H9 (cell line): ENCODE results near the gene EGFL6. TPM values are rescaled to one million over a fixed set of nuclear protein-coding genes. Genes with fewer than 3 reads are reported as not detected.

Source experiments
- DNase-seq: peaks from one replicate; pipeline ENCODE4 v3.0.0-alpha.2; 2017
- H2AFZ ChIP-seq: one replicate; pipeline ENCODE4 v1.6.1; 2013; ENCODE audit warnings: mild to moderate bottlenecking, low read length, control low read depth, moderate library complexity
- H2AK5ac ChIP-seq: 2 replicates; pipeline ENCODE4 v1.6.1; 2013; ENCODE audit warnings: low read length, control low read depth, mixed read lengths; ENCODE audit not compliant: insufficient read length
- H2BK120ac ChIP-seq: one replicate; pipeline ENCODE4 v1.6.1; 2013; ENCODE audit warnings: low read depth, mild to moderate bottlenecking, low read length, control low read depth, inconsistent platforms; ENCODE audit not compliant: poor library complexity, severe bottlenecking
- H2BK12ac ChIP-seq: 2 replicates; pipeline ENCODE4 v1.6.1; 2013; ENCODE audit warnings: low read length, control low read depth, mixed read lengths, low read depth; ENCODE audit not compliant: insufficient read length
- H2BK15ac ChIP-seq: 2 replicates; pipeline ENCODE4 v1.6.1; 2013; ENCODE audit warnings: low read depth, low read length, control low read depth
- H2BK20ac ChIP-seq: one replicate; pipeline ENCODE4 v1.6.1; 2013; ENCODE audit warnings: low read depth, mild to moderate bottlenecking, low read length, control low read depth, inconsistent platforms; ENCODE audit not compliant: poor library complexity, severe bottlenecking
- H2BK5ac ChIP-seq: 2 replicates; pipeline ENCODE4 v1.6.1; 2013; ENCODE audit warnings: low read length, control low read depth, mixed read lengths; ENCODE audit not compliant: insufficient read length
- H3K14ac ChIP-seq: 2 replicates; pipeline ENCODE4 v1.6.1; 2013; ENCODE audit warnings: low read length, control low read depth; ENCODE audit not compliant: insufficient read depth
- H3K18ac ChIP-seq: 2 replicates; pipeline ENCODE4 v1.6.1; 2013; ENCODE audit warnings: low read depth, mild to moderate bottlenecking, mixed read lengths, low read length, control low read depth; ENCODE audit not compliant: insufficient read length
- H3K23ac ChIP-seq: 2 replicates; pipeline ENCODE4 v1.6.1; 2013; ENCODE audit warnings: low read length, control low read depth, mixed read lengths, low read depth; ENCODE audit not compliant: insufficient read length
- H3K23me2 ChIP-seq: 2 replicates; pipeline ENCODE4 v1.6.1; 2013; ENCODE audit warnings: low read depth, mild to moderate bottlenecking, mixed read lengths, low read length, control low read depth; ENCODE audit not compliant: insufficient read length, poor library complexity, severe bottlenecking
- H3K27ac ChIP-seq: 2 replicates; pipeline ENCODE4 v1.5.1; 2013; ENCODE audit warnings: low read length, control low read depth, mixed read lengths, low read depth; ENCODE audit not compliant: insufficient read length
- H3K27me3 ChIP-seq: 2 replicates; pipeline ENCODE4 v1.6.1; 2013; ENCODE audit warnings: low read length, control low read depth, inconsistent platforms; ENCODE audit not compliant: insufficient read depth
- H3K4ac ChIP-seq: 2 replicates; pipeline ENCODE4 v1.6.1; 2013; ENCODE audit warnings: low read depth, mild to moderate bottlenecking, control low read depth, inconsistent platforms, low read length, moderate library complexity
- H3K4me1 ChIP-seq: 2 replicates; pipeline ENCODE4 v1.6.1; 2013; ENCODE audit warnings: low read length, control low read depth, inconsistent platforms; ENCODE audit not compliant: insufficient read depth
- H3K4me2 ChIP-seq: 2 replicates; pipeline ENCODE4 v1.6.1; 2013; ENCODE audit warnings: low read length, control low read depth, mixed read lengths; ENCODE audit not compliant: insufficient read length, insufficient read depth
- H3K56ac ChIP-seq: 2 replicates; pipeline ENCODE4 v1.6.1; 2013; ENCODE audit warnings: low read depth, mild to moderate bottlenecking, mixed read lengths, low read length, control low read depth; ENCODE audit not compliant: insufficient read length
- H3K79me1 ChIP-seq: 2 replicates; pipeline ENCODE4 v1.6.1; 2013; ENCODE audit warnings: low read depth, mild to moderate bottlenecking, moderate library complexity, low read length, control low read depth, inconsistent platforms; ENCODE audit not compliant: insufficient read depth, poor library complexity, severe bottlenecking
- H3K79me2 ChIP-seq: 2 replicates; pipeline ENCODE4 v1.6.1; 2013; ENCODE audit warnings: low read length, control low read depth, inconsistent platforms; ENCODE audit not compliant: insufficient read depth
- H3K9ac ChIP-seq: 2 replicates; pipeline ENCODE4 v1.6.1; 2013; ENCODE audit warnings: low read length, control low read depth, mixed read lengths; ENCODE audit not compliant: insufficient read length; ENCODE audit errors: extremely low read depth
- H3K9me3 ChIP-seq: one replicate; pipeline ENCODE4 v1.6.1; 2013; ENCODE audit warnings: low read depth, low read length, inconsistent platforms; ENCODE audit not compliant: control insufficient read depth
- H3T11ph ChIP-seq: one replicate; pipeline ENCODE4 v1.6.1; 2013; ENCODE audit warnings: mild to moderate bottlenecking, low read length, control low read depth, inconsistent platforms
- H4K20me1 ChIP-seq: one replicate; pipeline ENCODE4 v1.6.1; 2013; ENCODE audit not compliant: control insufficient read depth, insufficient read length, insufficient read depth
- H4K5ac ChIP-seq: 2 replicates; pipeline ENCODE4 v1.6.1; 2013; ENCODE audit warnings: low read depth, mild to moderate bottlenecking, mixed read lengths, low read length, control low read depth; ENCODE audit not compliant: insufficient read length
- H4K8ac ChIP-seq: replicated peaks from 2 replicates; pipeline ENCODE4 v1.6.1; 2013; ENCODE audit warnings: low read length, control low read depth, mixed read lengths, low read depth; ENCODE audit not compliant: insufficient read length
- H4K91ac ChIP-seq: 2 replicates; pipeline ENCODE4 v1.6.1; 2013; ENCODE audit warnings: low read depth, mild to moderate bottlenecking, moderate library complexity, mixed read lengths, low read length, control low read depth; ENCODE audit not compliant: insufficient read length
- H3K27ac Mint-ChIP-seq, 3 experiments: 2 replicates in 2 of 3; 3 replicates in 1 of 3; pipeline ENCODE4 v1.8.0; 2020 to 2021; ENCODE audit warnings: mixed read lengths in 3 of 3, mild to moderate bottlenecking in 1 of 3, moderate library complexity in 1 of 3
- H3K27me3 Mint-ChIP-seq: 2 replicates; pipeline ENCODE4 v1.8.0; 2021; ENCODE audit warnings: low read depth, mild to moderate bottlenecking, moderate library complexity, mixed read lengths
- H3K36me3 Mint-ChIP-seq, 3 experiments: 2 replicates in 2 of 3; 3 replicates in 1 of 3; pipeline ENCODE4 v1.8.0; 2020 to 2021; ENCODE audit warnings: low read depth in 3 of 3, mixed read lengths in 3 of 3; ENCODE audit not compliant: insufficient read depth in 1 of 3
- H3K4me1 Mint-ChIP-seq, 2 experiments: 2 replicates each; pipeline ENCODE4 v1.8.0; 2020; ENCODE audit warnings: mixed read lengths in 2 of 2
- H3K4me3 Mint-ChIP-seq, 2 experiments: 2 replicates in 1 of 2; 3 replicates in 1 of 2; pipeline ENCODE4 v1.8.0; 2020 to 2021; ENCODE audit warnings: mild to moderate bottlenecking in 2 of 2, mixed read lengths in 2 of 2, moderate library complexity in 1 of 2
- H3K9me3 Mint-ChIP-seq, 2 experiments: 2 replicates in 1 of 2; 3 replicates in 1 of 2; pipeline ENCODE4 v1.8.0; 2020; ENCODE audit warnings: mild to moderate bottlenecking in 2 of 2, mixed read lengths in 2 of 2, moderate library complexity in 1 of 2
- WGBS: extraction: QIAGEN DNeasy Blood & Tissue Kit; methylation state at CpG from one replicate; pipeline ENCODE4 v1.1.7; 2013; ENCODE audit warnings: missing lambda C conversion rate, low lambda C conversion rate, mixed read lengths; ENCODE audit not compliant: insufficient read length; ENCODE audit errors: extremely low coverage; 5-methylcytosine and 5-hydroxymethylcytosine counted together
- total RNA-seq: library from RNA; stranded (reverse); gene quantifications from 2 replicates; pipeline ENCODE4 v1.2.1, GENCODE V29; 2021
- TF ChIP-seq, protein P1 (sequence below): fragments of 200-600 bp; sonication (generic); conservative IDR thresholded peaks from 3 replicates; pipeline ENCODE4 v1.8.0; 2021; ENCODE audit warnings: antibody characterized with exemption, mild to moderate bottlenecking

Gene EGFL6
- total RNA-seq, 1 experiment from 2014 or later, result 0.94 TPM

DNA sequence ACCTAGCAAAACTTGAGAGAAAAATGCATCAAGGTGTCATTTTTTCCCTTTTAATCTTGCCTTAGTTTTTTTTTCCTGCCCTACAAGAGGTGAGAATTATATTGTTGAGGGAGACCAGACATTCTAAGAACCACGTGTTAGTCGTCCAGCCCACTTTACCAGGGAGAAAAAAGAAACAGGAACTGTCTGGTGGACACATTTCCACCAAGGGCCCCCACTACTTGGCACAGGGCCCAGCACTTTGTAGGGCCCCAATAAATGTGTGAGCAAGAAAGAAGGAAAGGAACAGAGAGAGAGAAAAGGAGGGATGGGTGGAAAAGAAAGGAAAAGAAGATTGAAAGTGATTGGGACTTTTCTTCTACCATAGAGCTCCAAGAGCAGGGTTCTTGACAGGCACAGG is 3.9 kb upstream of the EGFL6 start:
- Histone ChIP-seq H3K18ac (no peak overlapping the region), H3T11ph (no peak overlapping the region), H4K91ac (no peak overlapping the region), H3K27ac (no peak overlapping the region), H3K79me1 (no peaks in the 10 kb centered on the region), H3K4me2 (no peak overlapping the region), H2AK5ac (no peak overlapping the region), H4K20me1 (no peaks in the 10 kb centered on the region), H3K9ac (no peak overlapping the region), H4K8ac (no peak overlapping the region), H3K9me3 (no peaks in the 10 kb centered on the region), H2BK5ac (no peak overlapping the region), H3K56ac (no peak overlapping the region), H2BK120ac (no peak overlapping the region), H2BK15ac (no peak overlapping the region), H3K4ac (no peak overlapping the region), H3K14ac (no peak overlapping the region), H3K23ac (no peak overlapping the region), H2AFZ (no peak overlapping the region), H2BK12ac (no peak overlapping the region), H3K23me2 (peaks cover 5% of the 10 kb centered on the region), H4K5ac (no peak overlapping the region), H3K27me3 (peaks cover 14% of the 10 kb centered on the region), H3K79me2 (no peaks in the 10 kb centered on the region), H3K4me1 (0 out of 2 replicates have a peak, but pooled peaks cover 1% of the 10 kb centered on the region), H2BK20ac (no peak overlapping the region)
- Mint-ChIP-seq H3K4me1 (peaks cover 13 to 14% of the 10 kb centered on the region in 2 experiments), H3K27ac (no peak overlapping the region), H3K27me3 (peaks cover 32% of the 10 kb centered on the region), H3K36me3 (no peaks in the 10 kb centered on the region), H3K4me3 (no peak overlapping the region), H3K9me3 (peaks cover 19 to 26% of the 10 kb centered on the region in 2 experiments)
- TF ChIP-seq, protein P1, sequence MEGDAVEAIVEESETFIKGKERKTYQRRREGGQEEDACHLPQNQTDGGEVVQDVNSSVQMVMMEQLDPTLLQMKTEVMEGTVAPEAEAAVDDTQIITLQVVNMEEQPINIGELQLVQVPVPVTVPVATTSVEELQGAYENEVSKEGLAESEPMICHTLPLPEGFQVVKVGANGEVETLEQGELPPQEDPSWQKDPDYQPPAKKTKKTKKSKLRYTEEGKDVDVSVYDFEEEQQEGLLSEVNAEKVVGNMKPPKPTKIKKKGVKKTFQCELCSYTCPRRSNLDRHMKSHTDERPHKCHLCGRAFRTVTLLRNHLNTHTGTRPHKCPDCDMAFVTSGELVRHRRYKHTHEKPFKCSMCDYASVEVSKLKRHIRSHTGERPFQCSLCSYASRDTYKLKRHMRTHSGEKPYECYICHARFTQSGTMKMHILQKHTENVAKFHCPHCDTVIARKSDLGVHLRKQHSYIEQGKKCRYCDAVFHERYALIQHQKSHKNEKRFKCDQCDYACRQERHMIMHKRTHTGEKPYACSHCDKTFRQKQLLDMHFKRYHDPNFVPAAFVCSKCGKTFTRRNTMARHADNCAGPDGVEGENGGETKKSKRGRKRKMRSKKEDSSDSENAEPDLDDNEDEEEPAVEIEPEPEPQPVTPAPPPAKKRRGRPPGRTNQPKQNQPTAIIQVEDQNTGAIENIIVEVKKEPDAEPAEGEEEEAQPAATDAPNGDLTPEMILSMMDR, result no peak
- DNase-seq, result no peak
- WGBS, result no CpG with 5 or more reads among the region's 2 CpGs
